ENCODE measurements around the gene SORBS1.
A peak's percentile ranks its signal among the peaks of the same experiment; 100 is the strongest.

Gene SORBS1

GRCh38 chr10:95565336-95565735 is 4.2 kb upstream of the SORBS1 start:
- DNase-seq: no peak

DNA sequence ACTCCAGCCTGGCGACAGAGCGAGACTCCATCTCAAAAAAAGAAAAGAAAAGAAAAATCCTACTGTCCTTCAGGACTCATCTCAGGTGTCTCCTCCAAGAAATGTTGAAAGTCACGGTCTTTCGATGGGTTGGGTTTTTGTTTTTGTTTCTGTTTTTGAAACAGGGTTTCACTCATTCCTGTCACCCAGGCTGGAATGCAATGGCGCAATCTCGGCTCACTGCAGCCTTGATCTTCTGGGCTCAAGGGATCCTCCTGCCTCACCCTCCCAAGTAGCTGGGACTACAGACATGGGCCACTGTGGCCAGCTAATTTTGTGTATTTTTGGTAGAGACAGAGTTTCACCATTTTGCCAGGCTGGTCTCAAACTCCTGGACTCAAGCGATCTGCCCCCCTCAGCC is 3.1 kb upstream of the SORBS1 start:
- DNase-seq: no peak

DNA sequence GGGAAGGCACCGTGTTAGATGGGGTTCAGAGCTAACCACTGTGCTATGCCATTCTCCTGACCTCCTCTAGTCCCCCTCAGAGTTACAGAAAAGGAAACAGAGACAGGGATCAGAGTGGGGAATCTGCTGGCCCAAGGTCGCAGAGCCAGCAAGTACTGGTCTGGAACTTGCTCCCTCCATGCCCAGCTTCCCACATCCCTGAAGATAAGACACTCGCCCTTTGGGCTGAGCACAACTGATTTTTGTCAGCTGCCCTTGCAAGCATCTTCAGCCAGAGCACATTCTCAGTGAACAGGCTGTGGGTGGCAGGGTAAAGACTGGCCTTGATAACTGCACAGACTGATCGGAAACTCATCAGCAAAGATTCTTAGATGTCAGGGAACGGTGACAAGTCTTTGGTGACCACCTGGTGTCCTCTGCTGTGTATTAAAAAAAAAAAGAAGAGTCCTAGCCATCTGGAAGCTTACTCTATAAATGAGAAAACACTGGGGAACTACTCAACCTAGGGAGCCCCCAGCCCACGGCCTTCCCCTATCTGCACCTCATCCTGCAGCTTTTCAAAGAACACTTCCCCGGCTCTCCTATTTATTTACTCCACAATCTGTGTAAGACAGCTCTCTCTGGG is 1.3 kb upstream of the SORBS1 start:
- DNase-seq: peak in 1 of 14 donors; percentile 5

DNA sequence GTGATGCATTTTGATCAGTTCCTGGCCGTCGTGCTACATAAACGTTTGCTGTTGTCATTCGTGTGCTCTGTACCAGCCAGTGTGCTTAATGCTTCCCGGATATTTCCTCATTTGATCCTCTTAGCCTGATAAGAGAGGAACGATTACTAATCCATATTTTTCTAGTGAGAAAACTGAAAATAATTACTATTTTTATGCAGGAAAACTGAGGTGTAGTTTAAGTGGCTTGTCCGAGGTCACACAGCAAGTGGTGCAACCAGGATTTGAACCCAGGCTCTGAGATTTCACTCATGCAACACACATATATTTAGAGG is 650 bp upstream of the SORBS1 start:
- DNase-seq: no peak

- peak in 9 of 14 donors; percentile 27 to 68 (median 51) for DNase-seq
Measured at GRCh38 chr10:95560278-95561176, 644 bp downstream of the SORBS1 start.

DNA sequence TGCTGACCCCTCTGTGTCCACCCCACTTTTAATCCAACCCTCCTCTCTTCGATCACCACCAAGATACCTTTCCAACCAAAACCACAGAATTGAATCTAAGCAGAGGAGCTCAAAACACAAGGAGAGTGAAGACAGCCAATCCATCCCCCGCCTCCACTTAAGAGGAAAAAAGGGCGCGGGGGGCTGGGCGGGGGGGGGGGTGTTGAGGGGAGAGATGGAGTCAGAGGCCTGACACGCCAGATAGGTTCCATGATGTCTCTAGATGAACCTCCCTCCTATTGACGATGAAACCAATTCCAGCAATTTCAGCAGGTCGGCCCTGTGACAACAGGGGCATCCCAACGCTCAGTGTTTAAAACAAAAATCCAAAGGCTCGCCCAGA is 1.3 kb downstream of the SORBS1 start:
- DNase-seq: peak in 1 of 14 donors; percentile 27

- peak in 4 of 14 donors; percentile 12 to 27 (median 26) for DNase-seq
Measured at GRCh38 chr10:95559471-95559870, 1.7 kb downstream of the SORBS1 start.

GRCh38 chr10:95558593-95559320 is 2.4 kb downstream of the SORBS1 start:
- DNase-seq: peak in 2 of 14 donors; percentile 3 to 16

GRCh38 chr10:95556994-95557767 is 4.0 kb downstream of the SORBS1 start:
- no peak for DNase-seq

- no peak for DNase-seq
Measured at GRCh38 chr10:95553674-95554073, 7.5 kb downstream of the SORBS1 start.

DNA sequence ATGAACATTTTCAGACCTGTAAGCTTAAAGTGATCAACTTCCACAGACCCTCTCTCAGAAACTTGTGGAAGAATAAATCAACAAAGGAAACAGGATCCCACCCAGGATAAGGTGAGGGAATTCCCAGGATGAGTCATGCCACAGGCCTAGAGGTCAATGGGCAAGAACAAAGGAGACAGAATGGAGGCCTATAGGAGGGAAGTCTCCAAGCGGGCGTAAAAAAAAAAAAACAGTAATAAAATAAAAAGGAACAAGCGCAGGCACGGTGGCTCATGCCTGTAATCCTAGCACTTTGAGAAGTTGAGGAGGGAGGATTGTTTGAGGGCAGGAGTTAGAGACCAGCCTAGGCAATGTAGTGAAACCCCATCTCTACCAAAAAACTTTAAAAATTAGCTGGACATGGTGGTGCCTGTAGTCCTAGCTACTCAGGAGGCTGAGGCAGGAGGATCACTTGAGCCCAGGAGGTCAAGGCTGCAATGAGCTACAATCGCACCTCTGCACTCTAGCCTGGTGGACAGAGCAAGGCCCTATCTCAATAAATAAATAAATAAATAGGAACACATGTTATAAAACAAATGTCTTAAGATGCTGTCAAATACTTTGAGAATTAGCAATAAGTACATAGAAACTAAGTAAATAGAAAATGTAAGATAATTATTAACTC is 8.4 kb downstream of the SORBS1 start:
- DNase-seq: no peak

DNA sequence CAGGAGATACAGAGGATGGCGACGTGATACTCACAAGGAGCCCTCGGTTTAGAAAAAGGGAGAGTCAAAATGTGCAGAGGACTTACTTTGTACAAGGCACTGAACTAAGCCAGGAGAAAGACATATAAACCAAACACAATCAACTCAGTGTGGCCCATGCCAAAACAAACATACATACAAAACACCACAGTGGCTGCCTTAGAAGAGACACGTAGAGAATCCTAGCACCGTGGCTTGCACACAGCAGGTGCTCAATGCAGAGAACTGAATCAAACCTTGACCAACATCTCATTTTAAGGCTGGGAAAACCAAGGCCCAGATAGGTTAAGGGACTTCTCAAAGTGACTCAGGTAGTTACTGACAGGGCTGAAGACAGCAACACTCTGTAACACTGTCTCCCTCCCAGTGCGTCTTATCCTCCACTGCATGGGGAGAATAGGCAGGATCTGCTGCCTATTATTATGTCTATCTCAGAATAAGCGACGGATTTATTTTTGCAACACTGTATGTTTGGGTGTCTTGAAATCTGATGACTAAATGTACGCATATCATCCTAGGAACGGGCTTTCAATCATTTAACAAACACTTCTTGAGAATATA is 11.0 kb downstream of the SORBS1 start:
- no peak for DNase-seq

- no peak for DNase-seq
Measured at GRCh38 chr10:95547791-95548435, 13.3 kb downstream of the SORBS1 start.

DNA sequence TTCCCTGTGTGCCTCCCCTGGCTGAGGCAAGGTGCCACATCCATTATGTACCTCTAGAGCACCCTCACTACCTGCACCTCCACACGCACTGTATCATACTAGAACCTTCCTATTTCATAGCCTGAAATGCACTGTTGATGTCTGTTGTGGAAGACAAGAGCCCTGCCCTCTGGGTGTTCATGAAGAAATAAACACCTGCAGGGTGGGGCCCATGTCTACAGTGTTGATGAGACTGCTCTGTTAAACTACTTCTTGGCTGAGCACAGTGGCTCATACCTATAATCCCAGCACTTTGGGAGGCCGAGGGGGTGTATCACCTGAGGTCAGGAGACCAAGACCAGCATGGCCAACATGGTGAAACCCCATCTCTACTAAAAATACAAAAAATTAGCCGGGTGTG is 14.0 kb downstream of the SORBS1 start:
- no peak for DNase-seq

DNA sequence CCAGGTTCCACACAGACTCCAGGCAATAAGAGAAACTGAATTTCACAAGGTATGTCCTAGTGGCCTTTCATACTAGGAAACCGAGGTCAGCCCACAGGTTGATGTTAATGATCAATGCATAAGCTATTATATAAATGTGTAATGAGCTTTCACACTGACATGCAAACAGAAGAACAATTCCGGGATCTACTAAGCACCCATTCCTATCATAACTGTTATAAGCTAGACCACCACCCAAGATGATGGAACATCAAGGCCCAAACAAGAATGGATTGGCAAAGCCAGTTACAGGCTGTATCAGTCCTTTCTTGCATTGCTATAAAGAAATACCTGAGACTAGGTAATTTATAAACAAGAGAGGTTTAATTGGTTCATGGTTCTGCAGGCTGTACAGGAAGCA is 15.2 kb downstream of the SORBS1 start:
- DNase-seq: no peak

- DNase-seq: no peak
Measured at GRCh38 chr10:95544783-95545500, 16.2 kb downstream of the SORBS1 start.

DNA sequence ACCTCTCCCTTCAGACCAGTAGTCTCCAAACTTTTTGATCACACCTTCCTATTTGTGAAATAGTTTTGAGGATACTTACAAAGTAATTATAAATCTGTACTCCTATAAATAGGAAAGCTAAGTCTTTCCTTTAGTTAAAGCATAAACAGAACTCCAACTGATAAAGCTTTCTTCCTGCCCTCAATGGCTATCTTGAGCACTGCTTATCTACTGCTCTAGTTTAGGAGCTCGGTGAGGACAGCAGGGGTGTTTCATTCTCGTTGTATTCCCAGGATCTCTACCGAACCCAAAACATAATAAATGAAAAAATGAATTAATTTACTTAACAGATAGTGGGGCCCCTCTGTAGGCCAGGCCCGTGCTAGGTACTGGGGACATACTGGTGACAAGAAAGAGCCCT is 17.7 kb downstream of the SORBS1 start:
- no peak for DNase-seq

DNA sequence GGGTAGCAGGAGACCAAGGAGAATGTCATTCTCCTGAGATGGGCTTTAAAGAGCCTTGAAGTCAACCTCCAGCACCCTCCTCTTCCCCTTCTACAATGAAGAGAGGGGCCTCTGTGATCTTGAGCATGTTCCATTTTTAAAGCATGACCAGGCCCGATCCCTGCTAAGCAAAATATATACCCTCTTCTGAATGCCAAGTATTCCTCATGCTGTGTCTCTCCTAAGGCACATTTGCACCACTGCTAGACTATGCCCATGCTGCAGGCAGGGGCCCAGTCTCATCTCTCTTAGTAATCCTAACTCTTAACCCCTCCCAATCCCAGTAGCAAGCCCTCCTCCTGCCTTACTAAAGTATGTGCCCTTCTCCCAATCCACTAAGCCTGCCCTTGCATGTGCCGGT is 18.4 kb downstream of the SORBS1 start:
- no peak for DNase-seq

DNA sequence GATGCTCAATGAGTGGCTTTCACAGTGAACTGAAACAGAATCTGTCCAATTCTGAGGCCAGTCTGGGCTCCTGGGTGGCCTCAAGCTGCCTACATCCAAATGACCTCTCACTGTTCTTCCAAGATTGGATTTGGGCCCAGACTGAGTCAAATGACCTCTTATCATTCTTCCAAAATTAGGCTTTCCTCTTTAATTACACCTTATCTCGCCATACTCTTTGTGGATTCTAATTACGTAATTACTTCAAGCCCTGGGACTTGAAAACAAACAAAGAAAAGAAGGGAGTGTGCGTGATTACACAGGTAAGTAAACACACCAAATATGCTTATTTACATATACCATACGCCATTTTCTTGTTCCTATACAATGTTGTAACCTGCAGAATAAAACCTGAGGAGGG is 18.8 kb downstream of the SORBS1 start:
- peak in 1 of 14 donors; percentile 21 for DNase-seq

- no peak for DNase-seq
Measured at GRCh38 chr10:95540514-95541052, 20.6 kb downstream of the SORBS1 start.
